GM18873 (cell line): Measurements from ENCODE around the gene RASL12.
"Not testable (repeated sequence)": the region's sequence is repeated elsewhere in the genome, so short reads cannot be mapped to it uniquely, and the experiment has no call there.

ENCODE experiments used
- ATAC-seq: cut with Tn5 transposase; IDR thresholded peaks from one replicate; pipeline ENCODE4 v1.9.1; 2021; ENCODE audit warnings: mild to moderate bottlenecking, moderate library complexity, moderate number of reproducible peaks; ENCODE audit not compliant: unreplicated experiment, low FRiP score

Gene RASL12

DNA sequence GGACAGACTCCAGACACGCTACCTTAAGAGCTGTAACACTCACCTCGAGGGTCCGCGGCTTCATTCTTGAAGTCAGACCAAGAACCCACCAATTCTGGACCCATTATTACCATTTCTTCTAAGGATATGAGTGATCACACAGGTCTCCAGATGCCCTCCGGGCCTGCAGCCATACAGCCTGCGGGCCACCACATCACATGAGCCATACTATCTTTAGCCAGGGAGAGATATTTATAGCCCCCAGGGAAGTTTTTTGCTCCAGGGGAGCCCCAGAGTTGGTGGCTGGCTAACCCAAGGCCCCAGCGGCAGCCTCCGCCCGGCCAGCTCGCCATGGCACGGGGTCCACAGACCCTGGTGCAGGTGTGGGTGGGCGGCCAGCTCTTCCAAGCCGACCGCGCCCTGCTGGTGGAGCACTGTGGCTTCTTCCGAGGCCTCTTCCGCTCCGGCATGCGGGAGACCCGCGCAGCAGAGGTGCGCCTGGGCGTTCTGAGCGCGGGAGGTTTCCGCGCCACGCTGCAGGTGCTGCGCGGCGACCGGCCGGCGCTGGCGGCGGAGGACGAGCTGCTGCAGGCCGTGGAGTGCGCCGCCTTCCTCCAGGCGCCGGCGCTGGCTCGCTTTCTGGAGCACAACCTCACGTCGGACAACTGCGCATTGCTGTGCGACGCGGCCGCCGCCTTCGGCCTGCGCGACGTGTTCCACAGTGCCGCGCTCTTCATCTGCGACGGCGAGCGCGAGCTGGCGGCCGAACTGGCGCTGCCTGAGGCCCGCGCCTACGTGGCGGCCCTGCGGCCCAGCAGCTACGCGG, 8.9 kb upstream of the RASL12 start, which contains the start of gene KBTBD13:
Gene KBTBD13 (plus strand): TSS at position 261 of the 805 bp plus-strand sequence. CDS start 70 bp downstream, at position 331.
- no peak for ATAC-seq

DNA sequence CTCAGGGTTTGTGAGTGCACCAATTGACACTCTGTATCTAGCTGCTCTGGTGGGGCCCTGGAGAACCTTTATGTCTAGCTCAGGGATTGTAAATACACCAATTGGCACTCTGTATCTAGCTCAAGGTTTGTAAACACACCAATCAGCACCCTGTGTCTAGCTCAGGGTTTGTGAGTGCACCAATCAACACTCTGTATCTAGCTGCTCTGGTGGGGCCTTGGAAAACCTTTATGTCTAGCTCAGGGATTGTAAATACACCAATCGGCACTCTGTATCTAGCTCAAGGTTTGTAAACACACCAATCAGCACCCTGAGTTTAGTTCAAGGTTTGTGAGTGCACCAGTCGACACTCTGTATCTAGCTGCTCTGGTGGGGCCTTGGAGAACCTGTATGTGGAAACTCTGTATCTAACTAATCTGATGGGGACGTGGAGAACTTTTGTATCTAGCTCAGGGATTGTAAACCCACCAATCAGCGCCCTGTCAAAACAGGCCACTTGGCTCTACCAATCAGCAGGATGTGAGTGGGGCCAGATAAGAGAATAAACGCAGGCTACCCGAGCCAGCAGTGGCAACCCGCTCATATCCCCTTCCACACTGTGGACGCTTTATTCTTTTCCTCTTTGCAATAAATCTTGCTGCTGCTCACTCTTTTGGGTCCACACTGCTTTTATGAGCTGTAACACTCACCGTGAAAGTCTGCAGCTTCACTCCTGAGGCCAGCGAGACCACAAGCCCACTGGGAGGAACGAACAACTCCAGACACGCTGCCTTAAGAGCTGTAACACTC, 8.0 kb upstream of the RASL12 start:
- ATAC-seq, result not testable (repeated sequence)

DNA sequence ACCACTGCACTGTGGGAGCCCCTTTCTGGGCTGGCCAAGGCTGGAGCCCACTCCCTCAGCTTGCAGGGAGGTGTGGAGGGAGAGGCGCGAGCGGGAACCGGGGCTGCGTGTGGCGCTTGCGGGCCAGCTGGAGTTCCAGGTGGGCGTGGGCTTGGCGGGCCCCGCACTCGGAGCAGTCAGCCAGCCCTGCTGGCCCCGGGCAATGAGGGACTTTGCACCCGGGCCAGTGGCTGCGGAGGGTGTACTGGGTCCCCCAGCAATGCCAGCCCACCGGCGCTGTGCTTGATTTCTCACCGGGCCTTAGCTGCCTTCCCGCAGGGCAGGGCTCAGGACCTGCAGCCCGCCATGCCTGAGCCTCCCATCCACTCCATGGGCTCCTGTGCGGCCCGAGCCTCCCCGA, 7.2 kb upstream of the RASL12 start:
- ATAC-seq, result not testable (repeated sequence)

- ATAC-seq, result no peak
Measured at GRCh38 chr15:65072617-65073016, 4.8 kb upstream of the RASL12 start.

GRCh38 chr15:65072027-65072426, 4.2 kb upstream of the RASL12 start:
- no peak for ATAC-seq

GRCh38 chr15:65071381-65071811, 3.6 kb upstream of the RASL12 start:
- no peak for ATAC-seq

DNA sequence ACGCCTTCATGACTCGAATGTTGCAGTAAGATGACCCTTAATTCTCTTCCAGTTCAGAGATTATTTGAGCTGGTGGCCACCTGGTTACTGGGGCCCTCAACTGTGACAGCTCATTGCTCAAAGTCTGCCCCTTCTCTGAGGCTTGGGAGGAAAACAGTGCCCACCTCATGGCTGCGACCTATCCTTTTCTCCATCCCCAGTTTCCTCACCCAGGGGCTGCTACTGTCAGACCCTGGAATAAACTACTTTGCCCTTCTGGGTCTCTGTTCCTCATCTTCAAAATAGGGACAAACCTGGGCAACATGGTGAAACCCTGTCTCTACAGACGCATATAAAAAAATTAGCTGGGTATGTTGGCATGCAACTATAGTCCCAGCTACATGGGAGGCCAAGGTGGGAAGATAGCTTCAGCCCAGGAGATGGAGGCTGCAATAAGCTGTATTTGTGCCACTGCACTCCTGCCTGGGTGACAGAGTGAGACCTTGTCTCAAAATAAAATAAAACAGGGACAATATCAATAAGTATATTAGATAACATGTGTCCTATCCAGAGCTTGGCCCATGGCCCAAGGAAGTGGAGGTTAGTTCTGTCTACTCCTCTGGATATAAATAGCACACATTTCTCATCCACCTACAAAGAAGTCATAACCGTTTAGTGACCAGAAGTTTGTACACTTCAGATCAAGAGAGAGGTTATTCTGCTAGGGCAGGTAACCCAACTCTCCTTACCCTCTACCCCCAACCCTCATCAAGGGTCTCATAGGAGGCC, 2.2 kb upstream of the RASL12 start:
- ATAC-seq, result no peak

- no peak for ATAC-seq
Measured at GRCh38 chr15:65069179-65069578, 1.4 kb upstream of the RASL12 start.

- ATAC-seq, result no peak
Measured at GRCh38 chr15:65068403-65068788, 605 bp upstream of the RASL12 start.

- ATAC-seq, result no peak
Measured at GRCh38 chr15:65067317-65067644, 510 bp downstream of the RASL12 start.

DNA sequence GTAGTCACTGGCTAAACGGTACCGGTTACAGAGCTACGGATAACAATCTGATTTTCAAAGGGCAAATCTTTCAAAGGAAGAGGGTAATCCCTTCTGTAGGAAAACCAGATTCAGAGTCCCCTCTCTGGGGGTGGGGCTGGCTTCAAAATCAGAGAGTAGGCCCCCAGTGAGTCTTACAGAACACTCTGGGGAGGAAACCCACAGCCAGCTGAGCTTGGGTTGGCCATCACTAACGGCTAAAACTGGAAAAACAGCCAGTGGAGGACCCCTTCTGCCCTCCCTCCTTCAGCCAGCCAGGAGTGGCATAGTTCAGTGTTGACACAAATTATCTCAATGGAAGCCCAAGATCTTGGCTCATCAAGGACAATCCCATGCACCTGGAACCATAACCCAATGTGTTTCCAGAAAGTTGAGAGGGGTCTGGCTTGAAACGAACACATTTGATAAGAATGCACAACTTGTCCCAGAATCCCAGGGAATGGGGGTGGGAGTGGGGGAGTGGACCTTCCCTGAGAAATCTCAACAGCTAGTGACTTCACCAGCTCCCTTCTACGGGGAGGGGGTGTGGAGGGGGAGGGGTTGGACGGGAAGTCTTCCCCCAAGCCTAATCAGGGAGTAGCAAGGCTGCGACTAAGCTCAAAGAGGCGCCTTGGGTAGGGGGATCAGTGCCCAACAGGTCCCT, 1.0 kb downstream of the RASL12 start:
- no peak for ATAC-seq

GRCh38 chr15:65066001-65066634, 1.7 kb downstream of the RASL12 start:
- ATAC-seq, result no peak

DNA sequence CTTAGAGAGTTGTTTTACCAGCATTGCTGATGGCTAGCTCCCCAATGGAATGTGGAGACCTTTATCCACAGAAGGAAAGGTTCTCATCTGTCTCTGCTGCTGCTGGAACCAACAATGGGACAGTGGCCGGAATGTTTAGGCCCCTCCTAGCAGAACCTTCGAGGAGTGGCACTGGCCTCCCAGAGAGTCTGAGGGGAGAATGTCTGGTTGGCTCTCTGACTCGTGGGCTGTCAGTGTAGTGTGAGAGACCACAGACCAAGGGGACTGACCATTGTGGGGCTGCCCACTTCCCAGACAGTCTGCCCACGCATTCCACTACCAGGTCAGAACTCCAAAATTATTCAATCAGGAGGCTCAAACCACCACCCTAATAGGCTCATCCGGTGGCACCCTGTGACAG, 5.1 kb downstream of the RASL12 start:
- no peak for ATAC-seq

- no peak for ATAC-seq
Measured at GRCh38 chr15:65062061-65062460, 5.7 kb downstream of the RASL12 start.

GRCh38 chr15:65060641-65061397, 7.0 kb downstream of the RASL12 start:
- no peak for ATAC-seq

GRCh38 chr15:65059931-65060596, 7.7 kb downstream of the RASL12 start:
- ATAC-seq, result no peak

GRCh38 chr15:65059369-65059750, 8.4 kb downstream of the RASL12 start:
- no peak for ATAC-seq

GRCh38 chr15:65058394-65059368, 9.1 kb downstream of the RASL12 start:
- no peak for ATAC-seq
